Activated CD4-positive, alpha-beta T cell treated with anti-CD3 and anti-CD28 coated beads for 48 hours (primary cell): ENCODE measurements around the gene ABHD17A.

Source experiments
- DNase-seq: peaks from one replicate; pipeline ENCODE4 v3.0.0-alpha.2; 2020

ABHD17A gene

DNA sequence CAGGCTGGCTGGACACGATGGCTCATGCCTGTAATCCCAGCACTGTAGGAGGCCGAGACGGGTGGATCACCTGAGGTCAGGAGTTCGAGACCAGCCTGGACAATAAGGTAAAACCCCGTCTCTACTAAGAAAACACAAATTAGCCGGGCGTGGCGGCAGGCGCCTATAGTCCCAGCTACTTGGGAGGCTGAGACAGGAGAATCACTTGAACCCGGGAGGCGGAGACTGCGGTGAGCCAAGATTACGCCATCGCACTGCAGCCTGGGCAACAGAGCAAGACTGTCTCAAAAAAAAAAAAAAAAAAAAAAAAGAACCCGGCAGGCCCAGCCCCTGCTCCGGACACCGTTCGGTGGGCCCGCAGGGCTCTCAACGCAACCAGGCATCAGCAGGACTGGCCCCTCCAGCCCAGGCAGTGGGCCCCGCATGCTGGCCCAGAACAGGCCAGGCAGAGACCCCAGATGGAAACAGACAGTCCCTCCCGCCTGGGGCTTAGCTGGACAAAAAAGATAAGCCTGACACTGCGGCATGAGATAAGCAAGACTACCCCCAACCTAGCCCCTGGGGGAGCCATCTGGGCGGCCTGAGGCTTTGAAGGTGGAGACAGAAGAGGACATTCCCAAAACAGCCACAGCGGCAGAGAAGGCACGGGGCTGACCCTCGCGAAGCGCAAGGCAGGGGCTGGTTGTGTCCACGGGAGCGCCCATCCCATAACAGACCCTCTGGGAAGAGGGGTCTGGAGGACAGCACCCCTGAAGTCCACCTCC, 48.7 kb downstream of the ABHD17A start:
- no peak for DNase-seq

DNA sequence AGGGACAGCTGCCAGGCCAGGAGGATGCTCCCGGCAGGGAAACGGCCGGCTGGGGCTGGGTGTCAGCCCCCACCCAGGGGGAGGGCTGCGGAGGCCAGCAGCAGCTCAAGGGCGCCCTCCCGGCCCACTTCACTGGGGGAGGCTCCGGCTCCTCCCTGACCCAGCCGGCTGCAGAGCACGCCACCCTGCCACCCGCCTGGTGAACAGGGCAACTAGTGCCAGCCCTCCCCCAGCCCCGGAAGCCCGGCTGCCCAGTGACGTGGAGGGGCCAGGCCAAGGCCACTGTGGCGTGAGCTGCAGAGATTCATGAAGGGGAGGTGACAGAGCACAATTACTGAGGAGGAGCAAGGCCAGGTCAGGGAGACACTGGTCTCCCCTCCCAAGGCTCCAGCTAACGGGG, 51.8 kb downstream of the ABHD17A start:
- DNase-seq = no peak

DNA sequence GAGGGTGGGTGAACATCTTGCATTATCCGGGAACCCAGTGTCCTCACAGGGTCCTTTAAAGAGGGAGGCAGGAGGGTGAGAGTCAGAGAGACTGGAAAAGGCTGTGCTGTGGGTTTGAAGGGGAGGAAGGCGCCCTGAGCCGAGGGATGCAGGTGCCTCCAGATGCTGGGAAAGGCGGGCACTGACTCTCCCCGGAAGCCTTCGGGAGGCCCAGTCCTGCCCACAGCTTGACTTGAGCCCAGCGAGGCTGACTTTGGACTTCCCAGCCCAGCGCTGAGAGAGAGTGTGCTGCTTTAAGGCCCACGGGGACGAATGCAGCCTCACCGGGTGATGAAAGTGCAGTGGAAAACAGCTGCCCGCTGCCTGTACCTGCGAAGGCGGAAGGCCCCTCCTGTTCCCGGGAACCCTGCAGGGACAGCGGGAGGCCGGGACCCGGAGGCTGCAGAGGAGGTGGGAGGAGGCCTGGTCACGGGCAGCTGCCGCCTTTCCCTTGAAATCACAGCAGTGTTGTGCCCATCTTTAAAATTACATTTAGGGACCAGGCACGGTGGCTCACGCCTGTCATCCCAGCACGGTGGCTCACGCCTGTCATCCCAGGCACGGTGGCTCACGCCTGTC, 53.1 kb downstream of the ABHD17A start:
- DNase-seq = no peak

DNA sequence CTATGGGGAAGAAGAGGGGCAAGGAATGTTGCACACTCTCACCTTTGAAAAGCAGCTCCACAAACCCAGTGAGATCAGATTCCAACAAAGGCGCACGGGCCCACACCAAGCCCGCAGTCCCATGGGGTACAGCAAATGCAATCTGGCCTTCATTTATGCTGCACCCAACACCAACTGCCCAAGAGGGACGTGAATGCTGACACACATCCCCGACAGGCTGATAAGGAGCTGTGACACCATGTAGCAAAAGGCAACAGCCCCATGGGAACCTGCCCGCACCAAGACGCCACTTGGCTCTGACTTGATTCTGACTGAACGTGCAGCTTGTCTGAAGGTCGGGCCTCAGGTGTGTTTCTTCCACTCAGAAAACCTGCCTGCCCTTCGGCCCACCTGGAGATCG, 54.3 kb downstream of the ABHD17A start:
- DNase-seq = no peak

DNA sequence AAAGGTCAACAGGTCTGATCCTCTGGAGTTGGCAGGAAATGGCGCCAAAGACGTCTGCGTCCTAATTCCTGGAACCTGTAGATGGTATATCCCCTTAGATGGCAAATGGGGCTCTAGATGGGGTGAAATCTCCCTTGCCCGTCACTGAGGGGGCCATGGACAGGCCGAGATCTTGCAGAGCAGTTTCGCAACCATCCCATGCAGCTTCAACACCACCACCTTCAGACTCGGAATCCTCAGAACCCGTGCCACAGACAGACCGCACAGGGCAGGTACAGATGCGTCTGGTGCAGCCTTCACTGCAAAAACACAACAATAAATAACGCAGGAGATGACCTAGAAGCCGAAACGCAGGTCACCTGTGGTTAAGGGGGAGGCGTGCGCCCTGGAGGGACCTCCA, 54.7 kb downstream of the ABHD17A start:
- DNase-seq = no peak

DNA sequence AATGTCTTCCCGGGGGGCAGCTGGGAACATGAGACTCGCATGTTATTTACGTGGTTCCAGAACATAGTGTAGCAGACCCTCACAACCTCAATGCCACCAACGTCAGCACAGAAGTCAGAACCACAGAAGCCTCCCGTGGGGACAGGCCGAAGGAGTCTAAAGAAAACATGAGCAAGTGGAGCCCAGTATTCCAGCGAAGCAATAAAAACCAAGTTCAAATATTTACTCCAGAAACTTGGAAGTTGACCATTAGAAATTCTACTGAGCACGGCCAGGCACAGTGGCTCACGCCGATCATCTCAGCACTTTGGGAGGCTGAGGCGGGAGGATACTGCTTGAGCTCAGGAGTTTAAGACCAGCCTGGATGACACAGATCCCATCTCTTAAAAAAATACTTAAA, 55.3 kb downstream of the ABHD17A start:
- DNase-seq = no peak

DNA sequence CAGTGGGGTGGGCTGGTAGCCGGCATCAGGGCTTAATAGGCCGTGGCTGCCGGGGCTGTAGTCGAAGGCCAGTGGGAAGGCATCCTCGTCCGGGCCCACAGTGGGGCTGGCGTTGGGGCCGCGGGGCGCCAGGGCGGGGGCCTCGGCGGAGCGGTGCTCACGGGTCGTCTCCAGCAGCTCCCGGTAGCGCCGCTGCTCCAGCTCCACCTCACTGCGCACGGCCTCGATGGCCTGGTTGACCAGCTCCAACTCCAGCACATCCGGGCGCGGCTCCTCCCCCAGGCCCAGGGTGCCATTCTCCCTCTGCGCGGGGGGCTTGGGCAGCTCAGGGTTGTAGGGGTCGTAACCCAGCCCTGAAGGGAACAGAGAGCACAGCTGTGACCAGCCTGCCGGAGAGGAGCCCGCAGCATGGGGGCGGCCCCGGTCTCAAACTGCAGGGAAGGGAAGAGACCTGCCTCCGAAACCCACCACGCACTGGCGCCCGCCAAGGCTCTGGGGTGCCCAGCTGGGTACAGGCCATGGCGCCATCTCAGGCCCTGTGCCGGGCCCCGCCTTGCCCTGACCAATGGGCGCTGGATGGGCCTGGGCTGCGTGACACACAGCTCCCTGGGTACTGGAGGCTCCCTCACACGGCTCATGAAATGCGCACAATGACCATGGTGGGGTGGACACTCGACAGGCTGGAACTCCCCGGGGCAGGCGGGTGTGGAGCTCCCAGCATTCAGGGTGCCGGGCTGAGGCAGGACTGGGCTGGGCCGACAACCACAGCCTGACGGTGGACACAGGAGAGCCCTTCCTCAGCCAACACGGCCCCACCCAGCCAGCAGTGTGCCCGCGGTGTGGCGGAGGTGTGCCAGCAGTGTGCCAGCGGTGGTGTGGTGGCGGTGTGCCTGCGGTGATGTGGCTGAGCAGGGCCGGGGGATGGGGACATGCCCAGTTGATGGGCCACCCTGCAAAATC, 56.7 kb downstream of the ABHD17A start:
- no peak for DNase-seq

DNA sequence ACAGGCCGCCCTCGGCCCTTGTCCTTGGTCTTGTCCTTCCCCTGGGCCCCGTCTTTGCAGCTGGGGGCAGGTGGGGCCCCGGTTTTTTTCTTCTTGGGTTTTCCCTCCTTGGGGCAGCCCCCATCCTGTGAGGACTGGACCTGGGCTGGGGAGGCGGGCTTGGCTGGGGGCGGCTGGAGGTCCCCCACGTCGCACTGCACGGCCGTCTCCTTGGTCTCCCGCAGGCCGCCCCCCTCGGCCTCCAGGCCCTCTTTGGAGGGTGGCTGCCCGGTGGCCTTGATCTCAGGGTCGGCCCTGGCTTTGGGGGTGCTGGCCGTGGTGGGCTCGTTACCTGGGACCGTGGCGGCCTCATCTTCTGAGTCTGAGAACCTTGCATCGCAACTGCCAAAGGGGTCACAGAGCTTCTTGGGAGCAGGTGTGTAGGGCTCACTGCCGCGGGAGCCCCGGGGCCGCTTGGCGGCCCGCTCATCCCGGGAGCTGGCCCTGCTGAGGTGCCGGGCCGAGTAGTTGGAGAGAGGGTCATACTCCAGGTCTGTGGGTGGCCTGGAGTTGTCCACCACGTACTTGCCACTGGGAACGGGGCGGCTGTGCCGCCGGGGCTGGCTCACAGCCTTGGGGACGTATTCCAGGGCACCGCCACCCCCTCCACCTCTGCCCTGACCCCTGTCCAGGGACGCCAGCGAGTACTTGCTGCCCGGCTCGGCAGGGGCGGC, 57.6 kb downstream of the ABHD17A start:
- DNase-seq = no peak
